Peyer's patch (tissue), 4 donors: Measurements from ENCODE around the gene CXorf49B.
"Not testable (repeated sequence)": the region's sequence is repeated elsewhere in the genome, so short reads cannot be mapped to it uniquely, and the experiment has no call there.

ENCODE experiments used
- CTCF ChIP-seq, 6 experiments: fragments of 450-650 bp in 4 of 6; fragments of 200-600 bp in 2 of 6; sonication (generic) in 1 of 6; IDR thresholded peaks; one replicate each; pipeline ENCODE4 v1.5.1; 2017 to 2019; ENCODE audit warnings: antibody characterized with exemption in 6 of 6, mild to moderate bottlenecking in 3 of 6, moderate library complexity in 1 of 6
- POLR2A ChIP-seq, 2 donors: fragments of 450-650 bp; IDR thresholded peaks; one replicate each; pipeline ENCODE4 v1.5.1; 2017; ENCODE audit warnings: antibody characterized with exemption in 2 of 2, mild to moderate bottlenecking in 2 of 2, moderate library complexity in 2 of 2

GRCh38 chrX:71764832-71765231 is 1.7 kb downstream of the CXorf49B start:
- TF ChIP-seq CTCF, POLR2A (IDR thresholded peaks at IDR 0.05): not testable (repeated sequence)
